Measurements from ENCODE around the gene SLC44A5. TPM values are rescaled to one million over a fixed set of nuclear protein-coding genes. Genes with fewer than 3 reads are reported as not detected.

The SLC44A5 gene
- total and polyA plus RNA-seq, 2 experiments from 2014 or later, result 3.3 to 11.7 TPM

- Histone ChIP-seq H3K36me3 (ENCODE audit: insufficient read depth) (no peaks in the 10 kb centered on the region), H3K4me3 (no peak overlapping the region), H3K27ac (ENCODE audit: low read depth) (no peak overlapping the region), H3K79me2 (replicated peaks; ENCODE audit: insufficient read depth) (no peaks in the 10 kb centered on the region), H3F3A (replicated peaks; ENCODE audit: low read depth) (no peaks in the 10 kb centered on the region), H4K20me1 (replicated peaks; ENCODE audit: insufficient read depth) (no peaks in the 10 kb centered on the region), H3K4me2 (no peak overlapping the region), H3K9me2 (ENCODE audit: insufficient read depth) (no peaks in the 10 kb centered on the region), H2AFZ (no peak overlapping the region), H3K4me1 (ENCODE audit: insufficient read depth) (no peaks in the 10 kb centered on the region), H3K27me3 (ENCODE audit: insufficient read depth) (no peaks in the 10 kb centered on the region)
- DNase-seq (ENCODE audit: low spot score), result no peak
- H3K9me3 Mint-ChIP-seq, result no peaks in the 10 kb centered on the region; the same call in 2 of the 3 replicates
- no peak overlapping the region for H3K27ac Mint-ChIP-seq
- no peak overlapping the region for H3K4me3 Mint-ChIP-seq
- TF ChIP-seq CREB1 (CRISPR knock-in tag; IDR thresholded peaks at IDR 0.05; ENCODE audit: low read depth) (no peak), ZNF114 (CRISPR knock-in tag; IDR thresholded peaks at IDR 0.05) (no peak), ZNF331 (CRISPR knock-in tag; IDR thresholded peaks at IDR 0.05; ENCODE audit: low read depth) (no peak), REST (IDR thresholded peaks at IDR 0.05; ENCODE audit: unreplicated experiment) (no peak), EZH2 (IDR thresholded peaks at IDR 0.05; ENCODE audit: low read depth, unreplicated experiment) (no peak), ETS1 (IDR thresholded peaks at IDR 0.05) (no peak), JUNB (IDR thresholded peaks at IDR 0.05; ENCODE audit: unreplicated experiment) (no peak), EZH2phosphoT487 (IDR thresholded peaks at IDR 0.05; ENCODE audit: unreplicated experiment) (no peak), NANOG (IDR thresholded peaks at IDR 0.05; ENCODE audit: borderline replicate concordance) (no peak), POLR2AphosphoS5 (IDR thresholded peaks at IDR 0.05; ENCODE audit: low read depth) (no peak), ZNF462 (CRISPR knock-in tag; IDR thresholded peaks at IDR 0.05) (no peak), STAT1 (IDR thresholded peaks at IDR 0.05; ENCODE audit: unreplicated experiment) (no peak), CTCF (conservative IDR thresholded peaks at IDR 0.05; ENCODE audit: low read depth in 2 of 2) (no peak)
- no peaks in the 10 kb centered on the region; the same call in 1 of the 3 replicates for H3K4me1 Mint-ChIP-seq
- no peak for ATAC-seq
- H3K36me3 Mint-ChIP-seq (ENCODE audit: low read depth), result no peaks in the 10 kb centered on the region
- H3K27me3 Mint-ChIP-seq (ENCODE audit: insufficient read depth, low read depth, poor library complexity), result no peaks in the 10 kb centered on the region
These were observed 56.0 kb downstream of the SLC44A5 start for GRCh38 chr1:75554870-75555269.
